GM18517 (cell line): ENCODE results near the gene BTBD2.

Experiments used
- ATAC-seq: cut with Tn5 transposase; IDR thresholded peaks from one replicate; pipeline ENCODE4 v1.9.1; 2021; ENCODE audit warnings: mild to moderate bottlenecking, moderate library complexity; ENCODE audit not compliant: unreplicated experiment

BTBD2 gene

DNA sequence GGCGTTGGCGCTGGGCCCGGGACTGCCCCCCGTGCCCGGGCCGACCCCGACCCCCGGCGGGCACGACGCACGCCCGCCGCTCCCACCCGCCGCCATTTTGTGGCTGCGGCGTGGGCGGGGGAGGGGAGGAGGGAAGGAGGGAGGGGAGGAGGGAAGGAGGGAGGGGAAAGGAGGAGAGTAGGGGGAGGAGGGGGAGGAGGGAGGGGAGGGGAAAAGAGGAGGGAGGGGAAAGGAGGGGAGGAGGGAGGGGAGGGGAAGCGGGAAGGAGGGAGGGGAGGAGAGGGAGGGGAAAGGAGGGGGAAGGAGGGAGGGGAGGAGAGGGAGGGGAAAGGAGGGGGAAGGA lies at the start of gene BTBD2:
BTBD2 (minus strand) TSS at position 107 of the 343 bp plus-strand sequence; CDS start at position 96, 11 bp downstream.
- ATAC-seq: no peak

DNA sequence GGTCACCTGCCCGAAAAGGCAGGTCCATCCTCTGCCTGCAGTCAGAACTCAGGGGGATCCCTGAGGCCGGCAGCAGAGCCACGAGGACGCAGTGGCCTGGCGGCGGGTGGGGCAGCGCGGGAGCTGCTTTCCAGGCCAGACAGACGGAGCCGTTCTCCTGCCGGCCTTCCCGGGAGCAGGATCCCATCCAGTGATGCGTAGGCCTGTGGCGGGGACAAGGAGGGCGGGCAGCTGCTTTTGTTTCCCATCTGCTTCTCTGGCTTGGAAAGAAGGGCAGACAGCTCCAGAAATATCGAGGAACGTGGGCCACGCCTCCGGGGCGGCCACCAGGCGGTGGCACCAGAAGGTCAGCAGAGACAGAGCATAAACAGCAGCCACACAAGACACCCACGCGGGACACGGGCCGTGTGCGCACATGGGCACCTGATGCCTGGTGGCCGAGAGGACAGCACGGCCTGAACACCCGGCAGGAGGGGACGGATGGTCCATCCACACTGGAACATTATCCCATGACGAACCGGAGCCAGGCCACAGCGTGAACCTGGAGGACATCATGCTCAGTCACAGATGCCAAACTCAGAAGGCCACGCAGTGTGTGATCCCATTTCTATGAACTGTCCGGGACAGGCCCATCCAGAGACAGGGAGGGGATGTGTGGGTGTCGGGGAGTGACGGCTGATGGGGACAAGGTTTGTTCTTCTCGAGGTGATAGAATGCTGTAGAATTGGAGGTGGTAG lies 49.4 kb upstream of the BTBD2 start:
- no peak for ATAC-seq

DNA sequence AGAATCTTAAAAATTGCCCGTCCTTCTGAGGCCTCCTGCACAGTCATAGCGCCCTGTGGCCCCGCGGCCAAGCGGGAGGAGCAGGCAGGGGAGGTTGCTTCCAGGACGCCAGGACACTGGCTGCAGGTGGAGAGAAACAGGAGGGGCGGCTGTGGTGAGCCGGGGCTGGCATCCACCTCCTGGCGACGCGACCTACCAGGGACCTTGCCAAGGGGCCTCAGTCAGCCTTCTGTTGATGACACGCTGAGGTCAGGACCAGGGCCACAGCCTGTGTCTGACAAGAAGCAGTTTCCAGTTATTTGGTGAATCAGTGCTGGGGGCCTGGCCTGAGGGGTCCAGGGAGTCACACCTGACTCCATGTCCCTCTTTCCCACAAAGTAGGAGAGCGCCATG lies 48.9 kb upstream of the BTBD2 start:
- ATAC-seq: no peak

DNA sequence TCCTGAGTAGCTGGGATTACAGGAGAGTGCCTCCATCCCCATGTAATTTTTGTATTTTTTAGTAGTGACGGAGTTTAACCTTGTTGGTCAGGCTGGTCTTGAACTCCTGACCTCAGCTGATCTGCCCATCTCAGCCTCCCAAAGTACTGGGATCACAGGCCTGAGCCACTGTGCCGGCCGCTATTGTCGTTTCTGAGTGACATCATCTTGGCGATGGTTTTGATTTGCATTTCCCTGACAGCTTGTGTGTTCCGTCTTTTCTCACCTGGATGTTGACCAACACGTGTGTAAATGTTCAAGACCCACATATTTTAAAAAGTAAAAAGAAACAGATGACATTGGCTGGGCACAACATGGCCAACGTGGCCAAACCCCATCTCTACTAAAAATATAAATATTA lies 48.3 kb upstream of the BTBD2 start:
- ATAC-seq: no peak

DNA sequence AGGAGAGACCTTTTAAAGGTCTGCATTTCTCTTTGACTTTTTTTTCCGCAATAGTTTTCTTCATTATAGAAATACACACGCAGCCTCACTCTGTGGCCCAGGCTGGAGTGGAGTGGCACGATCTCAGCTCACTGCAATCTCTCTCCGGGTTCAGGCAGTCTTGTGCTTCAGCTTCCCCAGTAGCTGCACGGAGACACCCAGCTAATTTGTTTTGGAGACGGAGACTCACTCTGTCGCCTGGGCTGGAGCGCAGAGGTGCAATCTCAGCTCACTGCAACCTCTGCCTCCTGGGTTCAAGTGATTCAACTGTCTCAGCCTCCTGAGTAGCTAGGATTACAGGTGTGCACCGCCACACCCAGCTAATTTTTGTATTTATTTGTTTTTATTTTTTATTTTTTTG lies 47.3 kb upstream of the BTBD2 start:
- ATAC-seq: no peak

DNA sequence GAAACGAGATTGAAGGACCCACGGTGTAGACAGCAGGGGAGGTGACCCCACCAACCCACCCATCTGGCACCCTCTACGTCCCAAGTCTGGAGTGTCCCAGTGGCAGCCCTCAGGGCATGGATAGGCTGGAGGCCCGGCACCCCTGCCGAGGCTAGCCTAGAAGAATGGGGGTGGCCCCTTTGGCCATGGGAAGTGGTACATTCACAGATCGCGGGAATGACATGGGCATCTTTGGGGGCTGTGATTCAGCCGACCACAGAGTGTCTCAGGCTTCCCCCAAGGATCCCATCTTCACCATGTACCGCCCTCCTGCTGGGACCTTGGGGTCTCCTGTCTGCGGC lies 46.8 kb upstream of the BTBD2 start:
- no peak for ATAC-seq

DNA sequence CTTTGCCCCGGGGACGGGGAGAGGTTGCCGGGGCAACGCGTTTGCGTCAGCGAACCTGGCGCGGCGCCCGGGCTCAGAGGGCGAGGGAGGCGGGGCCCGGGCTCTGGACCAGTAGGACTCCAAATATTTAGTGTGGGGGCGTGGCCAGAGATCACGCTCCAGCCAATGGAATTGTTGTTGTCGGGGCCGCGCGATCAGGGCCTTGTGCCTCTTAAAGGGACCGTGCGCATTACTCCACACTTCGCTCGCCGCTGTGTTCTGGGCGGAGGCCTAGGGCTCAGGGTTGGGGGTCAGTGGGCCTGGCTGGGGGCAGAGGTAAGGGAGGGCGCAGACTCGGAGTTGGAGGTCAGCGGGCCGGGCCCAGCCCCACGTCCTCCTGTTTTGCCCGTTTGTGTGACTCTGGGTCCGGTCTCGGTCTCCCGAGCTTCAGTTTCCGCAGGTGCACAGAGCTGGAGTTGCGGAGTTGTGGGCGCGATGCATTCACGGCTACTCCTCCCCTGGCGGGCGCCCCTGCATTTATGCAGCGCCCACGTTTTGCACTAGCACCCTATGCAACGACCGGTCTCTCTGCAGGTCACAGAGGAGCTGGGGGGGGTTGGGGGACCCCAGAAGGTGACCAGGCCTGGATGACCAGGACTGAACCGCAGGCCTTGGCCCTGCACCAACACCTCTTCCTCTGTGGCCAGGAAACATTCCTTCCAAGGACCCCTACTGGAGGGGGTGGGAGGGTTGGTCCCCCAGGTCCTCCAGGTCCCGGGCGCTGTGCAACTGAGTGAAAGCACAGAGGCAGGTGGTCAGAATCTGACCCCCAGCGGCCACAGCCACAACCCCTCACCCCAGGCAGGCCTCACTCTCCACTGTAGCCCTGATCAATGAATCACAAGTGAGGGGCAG lies 46.2 kb upstream of the BTBD2 start:
- ATAC-seq: peak; percentile 66

DNA sequence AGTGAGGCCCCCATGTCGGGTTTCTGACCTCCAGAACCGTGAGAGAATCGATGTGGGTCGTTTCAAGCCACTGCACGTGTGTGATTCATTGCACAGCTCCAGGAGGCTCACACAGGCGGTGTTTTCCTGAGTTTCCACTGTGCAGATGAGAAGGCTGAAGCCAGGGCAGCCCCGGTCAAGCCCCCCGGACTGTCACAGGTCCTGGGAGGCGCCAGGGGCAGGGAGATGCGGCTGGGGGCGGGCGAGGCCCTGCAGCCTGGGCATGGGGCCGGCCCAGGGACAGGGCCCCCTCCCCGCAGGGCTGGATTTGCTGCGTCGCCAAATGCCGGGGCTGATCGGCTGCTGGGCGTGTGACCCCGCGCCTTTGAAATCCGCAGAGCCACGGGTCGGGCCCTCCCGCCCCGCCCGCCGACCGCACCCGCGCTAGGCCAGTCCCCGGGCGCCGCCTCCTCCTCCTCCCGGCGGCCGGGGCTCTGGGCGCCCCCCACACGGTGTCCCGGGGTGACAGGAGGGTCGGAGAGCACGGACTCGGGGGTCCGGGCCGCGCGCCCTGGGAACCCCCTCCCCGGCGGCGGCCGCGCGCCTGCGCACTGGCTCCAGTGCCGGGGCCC lies 45.5 kb upstream of the BTBD2 start:
- ATAC-seq: peak; percentile 32

DNA sequence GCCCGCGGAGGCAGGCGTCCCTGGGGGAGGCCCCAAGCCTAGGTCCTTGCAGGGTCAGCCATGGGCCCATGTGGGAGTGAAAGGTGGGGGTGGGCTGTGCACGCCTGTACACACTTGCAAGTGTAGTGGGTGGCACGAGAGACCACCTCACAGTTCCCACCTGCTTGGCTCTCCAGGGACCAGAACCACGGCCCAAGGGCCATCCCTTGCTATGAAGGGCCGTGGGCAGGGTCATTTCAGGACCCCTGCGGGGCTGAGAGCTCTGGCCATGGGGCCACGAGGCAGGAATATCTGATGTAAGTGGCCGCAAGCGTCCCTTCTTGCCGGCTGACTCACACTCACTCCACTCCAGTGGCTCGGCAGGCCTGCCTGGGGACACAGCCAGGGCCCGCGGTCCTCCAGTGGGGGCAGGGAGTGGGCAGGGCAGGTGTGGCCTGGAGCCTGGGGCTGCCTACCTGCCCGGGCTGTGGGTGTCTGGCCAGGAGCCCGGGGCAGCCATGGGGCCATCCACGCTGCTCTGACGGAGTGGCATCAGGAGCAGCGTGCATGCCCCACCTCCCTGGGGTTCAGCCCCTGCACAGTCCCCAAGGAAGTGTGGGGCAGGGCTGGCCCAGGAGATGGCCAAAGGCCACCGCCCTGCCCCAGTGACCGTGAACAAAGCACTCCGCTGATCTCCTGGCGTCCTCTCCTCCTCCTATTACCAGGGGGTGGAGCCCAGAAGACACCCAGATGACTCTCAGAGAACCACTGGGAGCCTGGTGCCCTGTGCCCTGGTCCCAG lies 44.1 kb upstream of the BTBD2 start:
- ATAC-seq: no peak

DNA sequence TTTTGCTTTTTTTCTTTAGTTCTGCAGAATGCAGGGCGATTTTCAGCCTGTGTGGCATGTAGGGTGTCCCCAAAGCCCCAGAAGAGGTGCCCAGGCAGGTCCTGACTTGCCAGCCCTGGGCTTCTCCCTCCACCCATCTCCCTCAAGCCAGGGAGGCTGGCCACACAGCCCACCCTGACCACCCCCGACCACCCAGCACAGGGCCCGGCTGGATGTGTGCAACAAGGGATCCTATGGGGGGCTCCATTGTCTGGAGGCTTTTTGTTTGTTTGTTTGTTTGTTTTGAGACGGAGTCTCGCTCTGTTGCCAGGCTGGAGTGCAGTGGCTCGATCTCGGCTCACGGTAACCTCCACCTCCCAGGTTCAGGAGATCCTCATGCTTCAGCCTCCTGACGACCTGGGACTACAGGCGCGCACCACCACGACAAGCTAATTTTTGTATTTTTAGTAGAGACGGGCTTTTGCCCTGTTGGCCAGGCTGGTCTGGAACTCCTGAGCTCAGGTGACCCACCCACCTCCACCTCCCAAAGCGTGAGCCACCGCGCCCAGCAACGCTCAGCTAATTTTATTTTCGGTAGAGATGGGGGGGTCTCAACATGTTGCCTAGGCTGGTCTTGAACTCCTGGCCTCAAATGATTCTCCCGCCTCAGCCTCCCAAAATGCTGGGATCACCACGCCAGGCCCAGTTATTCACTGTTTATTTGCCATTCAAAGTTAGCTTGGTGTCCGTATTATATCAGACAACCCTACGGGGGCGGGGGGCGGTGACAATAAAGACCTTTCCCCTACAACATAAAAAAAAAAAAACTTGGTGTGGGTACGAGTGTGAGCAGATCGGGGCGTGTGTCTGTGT lies 43.3 kb upstream of the BTBD2 start:
- ATAC-seq: no peak

DNA sequence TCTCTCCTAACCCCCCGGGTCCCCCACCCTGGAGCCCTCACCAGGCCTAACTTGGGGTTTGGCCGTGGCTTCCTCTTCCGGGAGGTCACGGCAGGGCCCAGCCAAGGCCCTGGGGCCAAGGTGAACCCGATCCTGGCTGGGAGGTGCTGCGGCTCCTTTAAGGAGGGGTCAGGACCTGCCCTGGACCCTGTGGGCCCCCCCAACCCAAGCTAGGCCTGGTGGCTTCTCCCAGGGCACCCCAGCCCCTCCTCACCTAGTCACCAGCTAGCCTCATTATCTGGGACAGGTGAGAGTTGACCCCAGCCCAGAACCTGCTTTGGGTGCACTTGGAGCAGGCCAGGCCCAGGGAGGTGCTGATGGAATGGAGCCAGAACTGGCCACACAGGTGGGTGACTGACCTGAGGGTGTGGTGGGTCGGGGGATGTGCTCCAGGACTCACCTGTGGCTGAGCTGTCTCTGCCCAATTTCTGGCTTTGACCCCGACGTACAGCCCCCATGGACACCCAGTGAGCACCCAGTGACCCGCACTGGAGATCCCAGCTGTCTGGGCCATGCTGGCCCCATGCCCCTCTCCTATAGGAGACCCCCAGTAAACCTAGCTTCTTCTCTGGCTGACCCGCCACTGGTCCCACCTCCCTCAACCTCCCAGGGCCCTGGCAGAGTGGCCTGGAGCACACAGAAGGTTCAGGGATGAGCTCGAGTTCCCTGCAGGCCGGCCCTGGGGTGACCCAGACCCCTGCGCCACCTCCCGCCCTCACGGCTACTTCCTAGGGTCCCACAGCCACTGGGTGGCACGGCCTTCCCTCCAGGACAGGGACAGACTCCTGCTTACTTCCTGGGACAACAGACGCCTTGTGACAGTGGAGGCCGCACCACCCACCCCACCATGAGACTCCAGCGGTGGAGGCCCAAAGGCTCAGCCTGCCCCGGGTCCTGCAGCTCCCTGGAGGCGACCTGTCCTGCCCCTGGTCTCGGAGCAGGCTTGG lies 42.3 kb upstream of the BTBD2 start:
- no peak for ATAC-seq

DNA sequence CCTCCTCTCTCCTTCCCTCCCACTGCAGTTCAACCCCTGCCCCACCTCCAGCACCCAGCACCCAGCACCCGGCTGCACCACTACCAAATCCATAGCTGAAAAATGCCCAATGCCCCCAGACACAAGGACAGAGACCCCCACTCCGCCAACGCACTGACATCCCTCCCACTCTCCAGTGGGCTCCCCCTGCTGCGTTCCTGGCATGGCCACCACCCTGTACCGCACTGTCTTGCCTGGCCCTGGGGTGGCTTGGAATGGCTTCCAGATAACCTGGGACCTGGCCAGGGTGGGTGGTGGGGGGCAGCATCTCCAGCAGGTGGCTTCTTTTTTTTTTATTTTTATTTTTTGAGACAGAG lies 41.3 kb upstream of the BTBD2 start:
- no peak for ATAC-seq

DNA sequence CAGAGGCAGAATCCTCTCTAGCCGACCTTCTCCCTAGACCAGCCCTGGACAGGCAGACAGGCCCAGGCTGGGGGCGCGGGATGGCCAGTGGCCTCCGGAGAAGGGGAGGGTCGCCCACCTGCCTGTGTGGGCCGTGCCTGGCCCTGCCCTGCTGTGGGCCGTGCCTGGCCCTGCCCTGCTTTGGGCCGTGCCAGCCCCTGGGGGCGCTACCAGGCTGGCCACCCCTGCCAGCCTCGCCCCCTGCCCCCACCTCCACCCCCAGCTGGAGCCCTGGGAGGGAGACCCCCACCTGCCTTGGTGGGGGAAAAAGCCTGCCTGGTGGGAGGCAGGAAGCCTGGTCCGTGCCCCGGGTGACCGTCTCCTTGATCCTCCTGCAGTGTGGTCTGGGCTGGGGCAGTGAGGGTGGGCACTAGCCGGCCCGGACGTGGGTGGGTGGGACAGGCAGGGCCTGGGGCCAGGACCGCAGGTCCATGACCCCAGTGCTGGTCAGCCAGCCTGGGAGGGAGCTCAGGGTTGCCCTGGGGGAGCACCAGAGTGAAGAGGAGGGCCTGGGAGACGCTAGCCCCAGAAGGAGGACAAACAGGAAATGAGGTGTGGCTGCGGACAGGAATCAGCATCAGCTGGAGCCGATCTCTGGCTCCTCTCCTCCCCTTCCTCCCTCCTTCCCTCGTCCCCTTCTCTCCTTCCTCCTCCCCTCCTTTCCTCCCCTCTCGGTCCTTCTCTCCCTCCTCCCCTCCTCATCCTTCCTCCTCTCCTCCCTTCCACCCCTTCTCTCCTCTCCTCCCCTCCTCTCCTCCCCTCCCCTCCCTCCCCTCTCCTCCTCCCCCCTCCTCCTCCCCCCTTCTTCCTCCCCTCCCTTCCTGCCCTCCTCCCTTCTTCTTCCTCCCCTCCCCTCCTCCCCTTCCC lies 40.7 kb upstream of the BTBD2 start:
- no peak for ATAC-seq

DNA sequence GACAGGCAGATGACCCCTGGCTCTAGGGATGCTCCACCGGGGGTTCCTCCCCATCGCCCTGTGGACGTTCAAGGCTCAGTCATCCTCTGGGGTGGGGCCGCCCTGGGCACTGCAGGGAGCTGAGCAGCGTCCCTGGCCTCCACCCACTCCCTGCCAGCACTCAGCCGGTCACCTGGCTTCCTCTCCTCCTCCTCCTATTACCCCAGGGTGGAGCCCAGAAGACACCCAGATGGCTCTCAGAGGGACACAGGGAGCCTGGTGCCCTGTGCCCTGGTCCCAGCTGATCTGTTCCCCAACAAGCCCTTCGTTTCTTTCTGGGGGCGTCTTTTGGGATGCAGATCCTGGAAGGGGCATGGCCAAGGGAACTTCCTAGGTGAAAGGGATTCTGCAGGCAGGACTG lies 39.2 kb upstream of the BTBD2 start:
- no peak for ATAC-seq

DNA sequence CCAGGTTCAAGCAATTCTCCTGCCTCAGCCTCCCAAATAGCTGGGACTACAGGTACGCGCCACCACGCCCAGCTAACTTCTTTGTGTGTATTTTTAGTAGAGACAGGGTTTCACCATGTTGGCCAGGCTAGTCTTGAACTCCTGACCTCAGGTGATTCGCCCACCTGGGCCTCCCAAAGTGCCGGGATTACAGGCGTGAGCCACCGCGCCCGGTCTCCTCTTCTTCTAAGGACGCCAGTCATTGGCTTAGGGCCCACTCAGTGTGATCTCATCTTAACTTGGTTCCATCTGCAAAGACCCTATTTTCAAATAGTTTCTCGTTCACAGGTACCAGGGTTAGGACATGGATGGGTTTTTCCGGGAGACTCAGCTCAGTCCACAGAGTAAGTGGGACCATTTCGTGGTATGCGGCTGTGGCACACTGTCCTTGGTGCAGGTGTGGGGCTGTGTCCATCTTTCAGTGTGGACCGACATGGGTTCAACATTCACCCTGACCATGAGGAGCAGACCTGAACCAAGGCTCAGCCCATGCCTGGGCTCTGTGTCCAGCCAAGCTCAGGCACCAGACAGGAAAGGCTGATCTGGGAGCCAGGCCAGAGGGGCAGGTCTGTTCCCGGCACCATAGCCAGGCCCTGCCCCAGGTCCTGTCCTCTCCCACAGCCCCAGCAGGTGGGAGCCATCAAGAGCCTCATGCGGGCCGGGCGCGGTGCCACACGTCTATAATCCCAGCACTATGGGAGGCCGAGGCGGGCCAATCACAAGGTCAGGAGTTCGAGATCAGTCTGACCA lies 38.3 kb upstream of the BTBD2 start:
- no peak for ATAC-seq

DNA sequence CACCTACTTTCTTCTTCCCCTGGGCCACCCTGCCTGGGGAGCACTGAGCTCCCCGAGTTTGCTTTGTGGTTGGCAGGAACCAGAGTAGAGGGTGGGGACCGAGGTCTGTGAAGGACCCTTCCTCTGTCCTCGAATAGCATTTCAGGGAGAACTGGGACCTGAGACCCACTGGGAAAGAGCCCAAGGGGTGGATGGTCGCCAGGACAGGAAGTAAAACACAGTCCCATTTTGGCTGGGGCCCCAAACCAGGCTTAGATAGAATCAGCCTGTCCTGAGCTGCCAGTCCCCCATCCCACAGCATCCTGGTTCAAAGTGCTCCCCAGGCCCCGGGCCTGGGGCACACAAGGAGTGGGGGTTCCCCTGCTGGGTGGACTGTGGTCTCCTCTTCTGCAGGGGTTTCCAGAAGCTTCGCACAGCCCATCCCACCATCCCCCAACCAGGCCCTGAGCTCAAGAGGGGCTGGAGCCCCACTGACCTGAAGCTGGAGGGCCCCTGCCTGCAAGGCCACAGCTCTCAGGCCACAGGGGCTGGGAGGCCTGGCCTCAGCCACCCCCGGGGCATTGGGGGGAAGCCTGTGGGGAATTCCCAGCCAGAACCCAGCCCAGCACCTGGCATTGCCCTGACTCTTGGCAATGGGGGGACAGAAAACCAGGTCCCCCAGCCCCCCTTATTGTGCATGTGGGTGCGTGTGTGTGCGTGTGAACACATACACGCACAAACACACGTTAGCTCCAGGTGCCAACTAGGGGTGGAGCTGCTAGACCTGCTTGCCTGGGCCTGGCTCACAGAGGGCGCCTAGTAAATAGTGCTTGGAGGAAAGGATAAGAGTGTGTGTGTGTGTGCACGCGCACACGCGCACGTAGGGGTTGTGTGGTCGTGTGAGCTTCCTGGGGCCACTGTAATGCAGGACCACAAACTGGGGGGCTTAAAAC lies 36.5 kb upstream of the BTBD2 start:
- ATAC-seq: no peak
